Neural cell (in vitro differentiated cells): ENCODE measurements around the gene LMAN2L.

Experiments
- CTCF ChIP-seq: fragments of 450-650 bp; IDR thresholded peaks from 2 replicates; pipeline ENCODE4 v1.5.1; 2014; ENCODE audit warnings: antibody characterized with exemption, mild to moderate bottlenecking, moderate library complexity; ENCODE audit not compliant: poor library complexity, severe bottlenecking
- EP300 ChIP-seq: fragments of 450-650 bp; conservative IDR thresholded peaks from 2 replicates; pipeline ENCODE4 v1.6.1; 2014; ENCODE audit warnings: antibody characterized with exemption, mild to moderate bottlenecking, moderate library complexity; ENCODE audit not compliant: poor library complexity, severe bottlenecking
- EZH2 ChIP-seq: fragments of 200-600, 300-800 bp; shearing (Covaris generic), sonication (generic); IDR thresholded peaks from 2 replicates; pipeline ENCODE4 v1.6.1; 2014; ENCODE audit warnings: antibody characterized with exemption, low read length, borderline replicate concordance, mild to moderate bottlenecking; ENCODE audit not compliant: insufficient read depth, poor library complexity, severe bottlenecking
- MXI1 ChIP-seq: fragments of 450-650 bp; conservative IDR thresholded peaks from 2 replicates; pipeline ENCODE4 v1.6.1; 2014; ENCODE audit warnings: antibody characterized with exemption, mild to moderate bottlenecking; ENCODE audit not compliant: poor library complexity, severe bottlenecking
- POLR2AphosphoS5 ChIP-seq: IDR thresholded peaks from 2 replicates; pipeline ENCODE4 v1.6.1; 2012
- RAD21 ChIP-seq: fragments of 450-650 bp; conservative IDR thresholded peaks from 2 replicates; pipeline ENCODE4 v1.6.1; 2014; ENCODE audit warnings: antibody characterized with exemption, mild to moderate bottlenecking, moderate library complexity
- REST ChIP-seq: IDR thresholded peaks from 2 replicates; pipeline ENCODE4 v1.6.1; 2012; ENCODE audit warnings: borderline replicate concordance
- SMC3 ChIP-seq: fragments of 450-650 bp; conservative IDR thresholded peaks from 2 replicates; pipeline ENCODE4 v1.6.1; 2014; ENCODE audit warnings: antibody characterized with exemption, mild to moderate bottlenecking, moderate library complexity; ENCODE audit not compliant: poor library complexity
- TAF1 ChIP-seq: IDR thresholded peaks from 2 replicates; pipeline ENCODE4 v1.6.1; 2012; ENCODE audit warnings: low read depth

GRCh38 chr2:96683972-96684820, 55.7 kb downstream of the LMAN2L start:
- no peak for TF ChIP-seq POLR2AphosphoS5
- no peak for TF ChIP-seq CTCF
- no peak for TF ChIP-seq TAF1
- no peak for TF ChIP-seq SMC3
- no peak for TF ChIP-seq EP300
- no peak for TF ChIP-seq RAD21
- TF ChIP-seq REST, result no peak
- no peak for TF ChIP-seq EZH2
- no peak for TF ChIP-seq MXI1
